ENCODE results near the gene SMYD2. TPM values are rescaled to one million over a fixed set of nuclear protein-coding genes. Genes with fewer than 3 reads are reported as not detected.

The SMYD2 gene
- polyA plus RNA-seq, 4 donors, result 41.0 to 53.3 (median 46.1) TPM

- no peak for DNase-seq (ENCODE audit: low read depth in 4 of 4, low spot score in 2 of 4)
These were observed 19.3 kb downstream of the SMYD2 start for GRCh38 chr1:214300149-214300780.

- no peak for DNase-seq (ENCODE audit: low read depth in 4 of 4, low spot score in 2 of 4)
These were observed 20.6 kb downstream of the SMYD2 start for GRCh38 chr1:214301526-214301925.

DNA sequence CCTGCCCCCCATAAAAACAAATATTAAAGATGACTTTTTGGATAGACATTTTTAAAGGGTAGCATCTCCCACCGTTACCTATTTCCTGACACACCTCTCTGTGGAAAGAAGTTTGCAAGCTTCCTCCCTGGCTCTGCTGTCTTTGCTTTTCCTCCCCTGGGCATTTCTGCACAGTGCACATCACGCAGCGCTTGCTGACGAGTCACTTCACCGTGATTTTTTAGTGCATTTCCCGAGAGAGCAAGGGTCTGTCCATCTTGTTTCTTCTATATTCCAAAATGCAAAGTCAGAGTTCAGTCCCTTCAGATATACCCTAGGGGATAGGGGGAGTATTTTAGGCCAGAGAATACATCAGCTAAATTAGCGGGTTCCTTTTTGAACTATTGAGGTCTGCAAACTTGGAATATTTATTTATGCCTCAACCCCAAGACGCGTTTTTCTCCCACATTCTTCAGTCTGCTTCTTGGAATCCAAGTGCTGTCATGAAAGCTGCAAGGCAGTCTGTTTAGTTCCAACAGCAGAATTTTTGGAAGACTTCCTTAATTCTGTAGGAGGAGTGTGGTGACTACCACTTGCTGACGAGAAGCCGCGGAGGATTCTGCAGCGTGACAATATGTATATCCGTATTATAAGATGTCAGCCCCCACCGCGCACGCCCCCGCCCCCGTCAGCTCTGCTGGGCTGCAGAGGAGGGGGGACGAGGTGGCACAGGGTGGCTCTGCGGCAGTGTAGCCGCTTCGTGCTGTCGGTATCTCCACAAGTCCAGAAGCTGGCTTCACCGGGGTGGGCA, 22.4 kb downstream of the SMYD2 start:
- DNase-seq (ENCODE audit: low read depth in 4 of 4, low spot score in 2 of 4), result no peak

- no peak for DNase-seq (ENCODE audit: low read depth in 4 of 4, low spot score in 2 of 4)
These were observed 24.3 kb downstream of the SMYD2 start for GRCh38 chr1:214305164-214305751.

DNA sequence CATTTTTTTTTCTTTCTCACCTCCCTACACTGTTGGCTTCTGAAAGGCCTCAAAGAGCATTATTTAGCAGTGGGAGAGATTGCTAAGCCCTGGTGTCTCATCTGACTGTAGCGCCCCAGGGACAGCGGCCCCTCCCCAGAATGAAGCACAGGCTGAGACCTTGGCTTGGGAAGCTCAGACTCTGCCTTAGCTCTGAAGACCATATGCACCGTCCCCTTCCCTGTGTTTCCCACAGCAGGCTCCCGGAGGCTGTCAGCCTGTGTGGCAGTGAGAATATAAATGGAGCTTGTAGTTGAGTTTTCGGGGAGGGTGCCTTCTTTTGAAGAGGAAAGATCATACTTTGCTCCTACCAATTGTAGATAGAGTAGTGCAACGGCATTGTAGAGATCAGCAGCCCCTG, 25.3 kb downstream of the SMYD2 start:
- DNase-seq (ENCODE audit: low read depth in 4 of 4, low spot score in 2 of 4), result no peak

- no peak for DNase-seq (ENCODE audit: low read depth in 4 of 4, low spot score in 2 of 4)
These were observed 29.1 kb downstream of the SMYD2 start for GRCh38 chr1:214310010-214310409.

- DNase-seq (ENCODE audit: low read depth in 4 of 4, low spot score in 2 of 4), result no peak
These were observed 30.1 kb downstream of the SMYD2 start for GRCh38 chr1:214310777-214311690.

DNA sequence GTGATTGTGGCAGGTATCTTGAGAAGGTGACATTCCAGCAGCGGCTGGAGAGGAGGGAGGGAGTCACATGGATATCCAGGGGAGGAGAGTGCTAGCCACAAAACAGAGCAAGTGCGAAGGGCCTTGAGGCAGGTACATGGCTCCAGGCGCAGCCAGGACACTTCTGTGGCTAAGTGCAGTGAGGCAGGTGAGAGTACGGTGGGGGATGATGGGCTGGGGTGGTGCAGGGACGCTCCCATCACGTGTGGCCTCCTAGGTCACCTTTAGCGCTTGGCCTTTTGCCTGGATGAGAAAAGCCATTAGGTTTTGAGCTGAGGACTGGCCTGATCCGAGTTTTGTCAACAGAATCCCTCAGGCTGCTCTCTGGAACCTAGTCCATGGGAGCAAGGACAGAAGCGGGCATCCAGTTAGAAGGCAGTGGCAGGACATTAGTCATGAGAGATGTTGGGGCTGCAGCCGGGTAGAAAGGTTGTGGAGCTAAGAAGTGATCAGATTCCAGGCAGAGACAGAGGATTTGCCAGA, 31.6 kb downstream of the SMYD2 start:
- DNase-seq (ENCODE audit: low read depth in 4 of 4, low spot score in 2 of 4), result no peak

- DNase-seq (ENCODE audit: low read depth in 4 of 4, low spot score in 2 of 4), result no peak
These were observed 33.4 kb downstream of the SMYD2 start for GRCh38 chr1:214314178-214314843.

- DNase-seq (ENCODE audit: low read depth in 4 of 4, low spot score in 2 of 4), result no peak
These were observed 35.6 kb downstream of the SMYD2 start for GRCh38 chr1:214316593-214316992.

- no peak for DNase-seq (ENCODE audit: low read depth in 4 of 4, low spot score in 2 of 4)
These were observed 36.3 kb downstream of the SMYD2 start for GRCh38 chr1:214317300-214317699.

GRCh38 chr1:214317734-214318133, 36.8 kb downstream of the SMYD2 start:
- DNase-seq (ENCODE audit: low read depth in 4 of 4, low spot score in 2 of 4), result no peak

DNA sequence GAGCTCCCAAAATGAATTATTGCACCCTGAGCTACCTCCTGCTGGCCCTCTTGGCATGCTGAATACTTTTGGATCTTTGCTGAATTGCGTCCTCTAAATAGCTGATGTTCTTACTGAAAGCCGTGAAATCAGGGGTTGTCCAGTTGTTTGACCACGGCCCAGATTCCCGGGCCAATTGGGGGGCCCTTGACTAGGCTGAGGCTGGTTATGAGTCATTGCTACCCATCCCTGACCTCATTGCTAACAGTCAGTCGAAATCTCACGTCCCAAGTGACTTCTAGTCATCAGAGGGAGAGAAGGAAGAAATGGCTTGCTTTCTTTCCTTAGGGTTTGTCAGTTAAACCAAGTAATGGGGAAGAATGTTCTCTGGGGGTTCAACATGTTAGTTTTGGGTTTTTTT, 37.4 kb downstream of the SMYD2 start:
- DNase-seq (ENCODE audit: low read depth in 4 of 4, low spot score in 2 of 4), result no peak

DNA sequence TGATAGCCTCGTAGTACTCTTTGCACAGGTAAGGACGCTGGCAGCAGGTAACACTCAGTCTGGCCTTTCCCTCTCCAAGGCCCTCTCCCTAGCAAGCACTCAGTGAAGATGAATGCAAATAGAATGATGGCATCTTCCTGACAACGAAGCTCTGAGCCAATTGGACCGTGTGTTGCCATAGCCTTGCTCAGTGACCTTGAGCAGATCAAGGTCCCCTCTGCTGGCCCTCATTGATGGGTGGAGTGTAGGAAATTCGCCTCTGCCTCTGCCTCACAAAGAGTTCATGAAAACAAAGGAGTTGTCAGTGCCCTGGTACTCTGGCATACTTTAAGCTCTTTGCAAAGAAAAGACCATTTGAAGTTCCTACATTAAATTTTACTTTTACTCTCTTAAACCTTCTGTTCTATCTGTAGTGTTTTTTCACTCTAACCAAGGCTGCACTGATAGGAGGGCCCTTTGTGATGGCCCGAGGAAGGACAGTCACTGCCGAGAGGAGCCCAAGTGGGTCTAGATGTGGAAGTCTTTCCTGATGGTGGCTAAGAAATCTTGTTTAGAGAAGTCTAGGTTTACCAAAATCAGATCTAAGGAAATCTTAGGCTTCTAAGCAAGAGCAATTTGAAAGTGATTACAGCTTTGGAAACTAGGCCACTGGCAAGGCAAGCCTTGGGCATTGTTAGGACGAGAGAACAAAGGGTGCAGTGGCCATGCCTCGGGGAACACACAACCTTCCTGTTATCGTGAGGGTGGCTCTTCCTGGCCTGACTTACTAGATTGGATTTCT, 38.2 kb downstream of the SMYD2 start:
- DNase-seq (ENCODE audit: low read depth in 4 of 4, low spot score in 2 of 4), result no peak

- no peak for DNase-seq (ENCODE audit: low read depth in 4 of 4, low spot score in 2 of 4)
These were observed 39.0 kb downstream of the SMYD2 start for GRCh38 chr1:214319938-214320337.

DNA sequence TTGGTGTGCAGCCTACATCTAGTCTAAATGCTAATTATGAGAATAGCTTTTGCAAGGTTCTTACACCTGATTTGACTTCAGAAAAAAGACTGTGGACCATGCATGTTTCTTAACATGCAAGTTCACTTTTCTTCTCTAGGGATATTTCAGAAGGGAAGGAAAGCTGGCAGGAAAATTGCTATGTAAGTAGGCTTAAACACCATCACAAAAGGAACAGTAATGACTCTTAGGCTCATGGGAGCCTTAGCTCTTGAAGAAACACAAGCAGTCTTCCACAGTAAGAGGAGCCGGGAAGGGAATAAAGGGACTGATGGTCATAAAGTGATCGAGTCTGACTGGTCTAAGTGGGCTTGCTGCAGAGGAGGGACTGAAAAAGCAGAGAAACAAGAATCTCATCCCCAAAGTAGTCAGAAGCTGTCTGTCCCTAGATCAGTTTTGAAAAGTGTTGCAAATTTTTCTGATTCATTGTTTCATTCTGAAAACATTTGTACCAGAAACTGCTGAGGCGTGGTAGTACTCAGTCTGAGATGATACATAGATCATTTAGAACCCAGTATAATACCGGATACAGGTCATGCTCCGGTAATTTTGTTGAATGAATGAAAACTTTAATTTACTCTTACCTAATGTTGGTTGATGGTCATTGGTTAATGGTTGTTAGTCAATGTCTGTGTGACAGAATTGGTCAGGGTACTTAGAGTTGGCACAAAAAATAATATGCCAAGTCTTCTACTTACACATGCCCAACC, 40.9 kb downstream of the SMYD2 start:
- DNase-seq (ENCODE audit: low read depth in 4 of 4, low spot score in 2 of 4), result no peak

DNA sequence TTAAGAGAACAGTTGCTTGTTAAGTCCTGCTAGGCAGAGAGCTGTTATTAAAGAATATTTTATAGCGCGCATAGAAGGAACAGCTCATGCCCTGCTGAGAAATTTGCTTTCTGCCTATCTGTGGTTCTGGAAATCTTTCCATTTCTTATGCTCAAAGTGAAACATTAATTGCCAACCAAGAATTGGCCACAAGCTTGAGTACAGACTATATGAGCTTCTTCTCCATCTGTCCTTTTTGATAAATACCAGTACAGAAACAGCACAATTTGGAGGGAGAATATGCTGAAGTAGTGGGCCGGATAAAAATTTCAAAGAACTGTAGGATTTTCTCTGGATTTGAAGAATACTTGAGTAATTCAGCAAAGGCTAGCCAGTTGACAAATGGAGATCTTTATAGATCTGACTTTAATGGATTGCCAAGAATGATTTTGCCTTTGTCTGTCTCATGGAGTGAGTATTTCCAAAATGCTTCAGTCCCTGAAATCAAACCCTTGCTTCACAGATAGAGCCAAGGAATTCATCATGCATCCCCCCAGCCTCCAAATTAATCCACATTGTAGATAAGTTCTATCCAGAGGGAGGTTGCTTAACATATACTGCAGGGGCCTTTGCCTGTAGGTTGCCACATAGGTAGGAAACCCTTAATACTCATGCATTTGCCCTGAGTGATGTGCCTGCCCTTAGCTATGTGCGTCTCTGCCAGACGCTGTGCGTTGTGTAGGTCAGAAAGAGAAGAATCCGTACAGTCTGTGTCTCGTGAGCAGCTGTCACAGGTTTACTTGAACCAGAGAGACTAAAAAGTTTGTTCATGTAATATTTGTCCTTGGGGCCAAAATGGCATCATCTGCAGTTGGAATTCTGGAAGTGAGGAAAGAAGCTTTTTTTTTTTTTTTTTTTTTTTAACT, 44.2 kb downstream of the SMYD2 start:
- no peak for DNase-seq (ENCODE audit: low read depth in 4 of 4, low spot score in 2 of 4)

DNA sequence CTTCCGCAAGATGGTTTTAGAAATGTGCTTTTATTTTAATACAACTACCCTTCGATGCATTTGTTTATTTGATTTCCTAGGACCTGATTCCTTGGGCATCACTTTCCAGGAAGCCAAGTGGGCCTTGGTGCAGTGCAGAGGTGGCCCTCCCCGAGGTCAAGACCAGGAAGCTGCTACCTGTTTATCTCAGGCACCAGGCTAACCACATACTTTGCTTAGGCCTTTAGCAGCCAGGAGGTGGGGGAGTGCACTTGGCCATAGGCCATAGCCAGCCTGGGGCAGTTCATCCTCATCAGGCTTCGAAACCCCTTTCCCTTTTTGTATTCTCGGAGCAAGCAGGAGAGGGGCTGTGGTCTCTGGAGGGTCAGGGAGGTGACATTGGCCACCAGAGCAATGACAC, 45.4 kb downstream of the SMYD2 start:
- DNase-seq (ENCODE audit: low read depth in 4 of 4, low spot score in 2 of 4), result no peak
